ENCODE measurements around the gene NANOS1.

DNA sequence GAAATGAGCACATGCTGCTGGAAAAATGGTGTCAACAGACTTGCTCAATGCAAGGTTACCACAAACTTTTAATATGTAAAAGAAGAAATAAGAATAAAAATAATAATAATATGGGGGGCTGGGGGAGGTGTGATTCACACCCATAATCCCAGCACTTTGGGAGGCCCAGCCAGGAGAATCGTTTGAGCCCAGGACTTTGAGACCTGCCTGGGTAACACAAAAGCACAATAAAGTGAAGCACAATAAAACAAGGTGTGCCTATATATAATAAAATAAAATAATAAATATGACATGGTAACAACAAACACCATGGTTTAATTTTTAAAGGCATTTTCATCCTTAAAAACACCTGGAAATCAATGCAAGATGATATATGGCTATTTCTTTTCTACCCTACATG, 26.0 kb downstream of the NANOS1 start:
- TF ChIP-seq POLR2A (IDR thresholded peaks at IDR 0.05) (no peak), CTCF (IDR thresholded peaks at IDR 0.05) (no peak)

All from right lobe of liver (tissue), 4 donors.